Central memory CD8-positive, alpha-beta T cell (primary cell): ENCODE data around the gene BCAS4.

Experiments used
- ATAC-seq: fragments of 150-1000 bp; cut with Tn5 transposase; replicated peaks from 2 replicates; pipeline ENCODE4 v1.10.0; 2022; ENCODE audit warnings: mild to moderate bottlenecking, moderate FRiP score, moderate number of reproducible peaks; ENCODE audit not compliant: poor library complexity, severe bottlenecking; ENCODE audit errors: extremely low read depth
- DNase-seq, 2 donors: peaks; one replicate each; pipeline ENCODE4 v3.0.0; 2021; ENCODE audit warnings: low spot score in 2 of 2
- H3K27ac Mint-ChIP-seq: one replicate; pipeline ENCODE4 v1.8.0; 2022; ENCODE audit warnings: low read depth, mild to moderate bottlenecking, moderate library complexity, mixed read lengths
- H3K27me3 Mint-ChIP-seq: one replicate; pipeline ENCODE4 v1.8.0; 2022; ENCODE audit warnings: mixed read lengths
- H3K36me3 Mint-ChIP-seq: one replicate; pipeline ENCODE4 v1.8.0; 2022; ENCODE audit warnings: mild to moderate bottlenecking, moderate library complexity, mixed read lengths; ENCODE audit not compliant: insufficient read depth
- H3K4me1 Mint-ChIP-seq: one replicate; pipeline ENCODE4 v1.8.0; 2022; ENCODE audit warnings: mixed read lengths
- H3K4me3 Mint-ChIP-seq: one replicate; pipeline ENCODE4 v1.8.0; 2022; ENCODE audit warnings: mild to moderate bottlenecking, moderate library complexity, mixed read lengths
- H3K9me3 Mint-ChIP-seq: one replicate; pipeline ENCODE4 v1.8.0; 2022; ENCODE audit warnings: mixed read lengths

Gene BCAS4, protein sequence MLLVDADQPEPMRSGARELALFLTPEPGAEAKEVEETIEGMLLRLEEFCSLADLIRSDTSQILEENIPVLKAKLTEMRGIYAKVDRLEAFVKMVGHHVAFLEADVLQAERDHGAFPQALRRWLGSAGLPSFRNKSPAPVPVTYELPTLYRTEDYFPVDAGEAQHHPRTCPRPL

DNA sequence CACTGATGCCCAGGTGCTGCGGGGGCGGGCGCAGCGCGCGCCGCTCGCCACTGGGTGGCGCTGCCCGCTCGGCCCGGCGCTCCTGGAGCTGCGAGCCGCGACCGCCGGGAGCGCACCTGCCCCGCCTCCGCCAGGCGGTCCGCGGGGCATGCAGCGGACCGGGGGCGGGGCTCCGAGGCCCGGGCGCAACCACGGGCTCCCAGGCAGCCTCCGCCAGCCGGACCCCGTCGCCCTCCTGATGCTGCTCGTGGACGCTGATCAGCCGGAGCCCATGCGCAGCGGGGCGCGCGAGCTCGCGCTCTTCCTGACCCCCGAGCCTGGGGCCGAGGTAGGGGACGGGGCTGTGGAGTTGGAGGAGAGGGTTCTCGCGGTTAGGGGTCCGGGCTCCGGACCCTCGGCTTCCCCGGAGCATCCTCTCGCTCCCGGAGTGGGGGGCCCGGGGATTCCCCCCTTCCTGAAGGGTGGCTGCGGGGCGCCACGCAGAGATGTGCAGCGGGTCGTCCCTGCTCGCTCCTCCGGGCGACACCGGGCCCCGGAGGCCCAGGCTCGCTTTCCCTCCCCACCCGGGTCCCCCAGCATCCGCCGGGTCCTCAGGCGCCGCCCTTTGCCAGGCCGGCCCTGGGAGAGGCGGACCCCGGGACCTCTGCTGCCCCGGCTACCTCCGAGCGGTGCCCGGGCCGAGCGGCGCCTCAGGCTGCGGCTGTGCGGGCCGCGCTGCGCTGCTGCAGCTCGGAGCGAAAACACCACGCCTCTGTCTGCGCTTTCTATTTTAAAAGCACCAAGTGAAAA is at the start of gene BCAS4:
Gene BCAS4, plus strand, starts transcription at position 216 of the 789 bp plus-strand sequence. Its CDS starts 23 bp downstream, at position 239.
- Mint-ChIP-seq H3K9me3 (no peaks in the 10 kb centered on the region), H3K36me3 (peaks cover 4% of the 10 kb centered on the region), H3K4me3 (peak within 1 kb of the TSS; percentile 79), H3K4me1 (peaks cover 13% of the 10 kb centered on the region), H3K27me3 (no peaks in the 10 kb centered on the region), H3K27ac (no peak within 1 kb of the TSS)
- ATAC-seq: peak; percentile 85
- peak; percentile 72 to 79 for DNase-seq

DNA sequence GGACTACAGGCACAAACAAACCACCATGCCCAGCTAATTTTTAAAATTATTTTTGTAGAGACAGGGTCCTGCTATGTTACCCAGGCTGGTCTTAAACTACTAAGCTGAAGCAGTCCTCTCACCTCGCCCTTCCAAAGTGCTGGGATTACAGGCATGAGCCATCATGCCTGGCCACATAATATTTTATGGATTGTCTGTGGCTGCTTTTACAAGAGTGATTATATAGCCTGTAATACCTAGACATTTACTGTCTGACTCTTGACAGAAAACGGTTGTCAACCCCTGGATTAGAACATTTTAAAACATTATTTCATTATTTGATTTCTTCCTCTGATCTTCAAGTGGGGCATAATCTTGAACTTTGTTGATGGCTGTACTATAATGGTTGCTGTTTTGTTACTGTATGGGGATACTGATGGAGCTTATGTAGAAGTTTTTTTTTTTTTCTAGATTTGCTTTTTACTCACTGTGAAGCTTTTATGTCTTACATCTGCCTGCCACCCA is 49.2 kb upstream of the BCAS4 start:
- peaks cover 14% of the 10 kb centered on the region for H3K36me3 Mint-ChIP-seq
- H3K4me1 Mint-ChIP-seq: peaks cover 6% of the 10 kb centered on the region
- H3K4me3 Mint-ChIP-seq: no peak overlapping the region
- no peaks in the 10 kb centered on the region for H3K9me3 Mint-ChIP-seq
- peak overlapping the region; percentile 23 for H3K27ac Mint-ChIP-seq
- DNase-seq: no peak
- no peaks in the 10 kb centered on the region for H3K27me3 Mint-ChIP-seq
- ATAC-seq: no peak

DNA sequence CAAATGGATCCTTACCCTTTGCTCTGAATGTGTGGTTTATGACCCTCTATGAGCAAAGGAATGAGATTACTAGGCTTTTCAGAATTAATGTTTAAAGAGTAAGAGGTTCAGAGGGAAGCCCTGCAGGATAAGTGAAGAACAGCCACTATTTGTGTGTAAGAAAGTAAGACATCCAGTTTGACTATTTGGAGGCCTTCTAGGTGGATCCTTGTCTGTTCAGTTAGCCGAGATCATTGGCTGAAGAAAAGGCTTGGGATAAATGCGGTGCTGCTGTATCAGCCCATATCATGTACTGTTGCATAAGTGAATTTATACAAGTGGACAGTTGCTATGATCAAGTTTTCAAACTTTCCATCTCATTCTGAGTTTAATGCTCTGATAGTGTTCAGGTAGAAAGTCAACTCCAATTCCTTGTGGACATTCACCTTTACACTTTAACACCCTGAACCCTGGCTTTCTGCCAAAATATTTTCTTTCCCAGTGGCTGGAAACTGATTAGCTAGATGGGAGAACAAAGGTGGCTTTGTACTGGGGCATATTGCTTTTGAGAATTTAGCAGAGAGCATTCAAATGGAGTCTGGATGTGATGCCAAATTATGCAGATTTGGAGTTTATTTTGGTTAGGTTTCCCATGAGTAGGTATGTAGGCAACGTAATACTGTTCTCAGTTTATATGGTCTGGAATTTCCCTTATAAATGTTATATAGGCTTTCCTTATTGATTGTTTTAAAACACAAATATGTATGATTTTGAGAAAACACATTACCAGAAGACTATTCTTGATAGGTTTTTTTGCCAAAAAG is 48.5 kb upstream of the BCAS4 start:
- H3K4me1 Mint-ChIP-seq: peaks cover 6% of the 10 kb centered on the region
- peak overlapping the region; percentile 23 for H3K27ac Mint-ChIP-seq
- no peaks in the 10 kb centered on the region for H3K27me3 Mint-ChIP-seq
- H3K4me3 Mint-ChIP-seq: no peak overlapping the region
- ATAC-seq (no peak), DNase-seq (no peak)
- no peaks in the 10 kb centered on the region for H3K9me3 Mint-ChIP-seq
- H3K36me3 Mint-ChIP-seq: peaks cover 14% of the 10 kb centered on the region

- DNase-seq (no peak), ATAC-seq (no peak)
- H3K27ac Mint-ChIP-seq: no peak overlapping the region
- H3K4me3 Mint-ChIP-seq: no peak overlapping the region
- no peaks in the 10 kb centered on the region for H3K27me3 Mint-ChIP-seq
- no peaks in the 10 kb centered on the region for H3K9me3 Mint-ChIP-seq
- peaks cover 6% of the 10 kb centered on the region for H3K4me1 Mint-ChIP-seq
- H3K36me3 Mint-ChIP-seq: peaks cover 14% of the 10 kb centered on the region
Measured at GRCh38 chr20:50747275-50747674, 47.6 kb upstream of the BCAS4 start.

DNA sequence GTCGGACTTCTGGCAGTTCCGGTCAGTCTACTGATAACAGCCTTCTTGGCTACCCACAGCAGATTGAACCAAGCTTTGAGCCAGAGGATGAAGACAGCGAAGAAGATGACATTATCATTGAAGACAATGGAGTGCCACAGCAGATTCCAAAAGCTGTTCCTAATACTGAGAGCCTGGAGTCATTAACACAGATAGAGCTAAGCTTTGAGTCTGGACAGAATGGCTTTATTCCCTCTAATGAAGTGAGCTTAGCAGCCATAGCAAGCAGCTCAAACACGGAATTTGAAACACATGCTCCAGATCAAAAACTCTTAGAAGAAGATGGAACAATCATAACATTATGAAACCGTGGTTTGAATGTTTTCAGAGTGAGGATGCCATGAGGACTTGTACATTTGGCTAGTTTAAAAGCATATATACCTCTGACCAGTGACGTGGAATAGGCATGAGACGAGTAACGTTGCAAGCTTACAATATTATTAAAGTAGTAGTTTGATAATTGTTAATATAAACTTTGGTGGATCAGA is 44.7 kb upstream of the BCAS4 start:
- Mint-ChIP-seq H3K27ac (no peak overlapping the region), H3K9me3 (no peaks in the 10 kb centered on the region), H3K4me1 (peaks cover 6% of the 10 kb centered on the region), H3K36me3 (peaks cover 12% of the 10 kb centered on the region), H3K27me3 (no peaks in the 10 kb centered on the region), H3K4me3 (no peak overlapping the region)
- ATAC-seq: no peak
- DNase-seq: no peak

DNA sequence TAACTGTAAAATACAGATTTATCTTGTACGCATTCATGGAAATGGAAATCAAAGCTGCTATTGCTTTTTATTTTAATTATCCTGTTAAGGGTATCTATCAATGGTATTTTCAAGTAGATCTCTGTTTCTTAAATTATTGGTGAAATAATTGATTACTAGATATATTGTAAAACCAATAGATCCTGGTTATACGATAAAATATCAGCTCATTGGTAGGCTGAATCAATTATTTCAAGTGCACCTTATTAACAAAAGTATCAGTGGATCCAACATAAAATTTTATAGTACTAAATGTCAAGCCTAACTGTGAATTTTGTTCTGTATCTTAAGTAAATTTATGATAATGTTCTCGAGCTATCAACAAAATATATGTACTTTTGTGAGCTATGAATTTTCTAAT is 41.7 kb upstream of the BCAS4 start:
- H3K4me3 Mint-ChIP-seq: no peak overlapping the region
- no peak overlapping the region for H3K27ac Mint-ChIP-seq
- no peaks in the 10 kb centered on the region for H3K27me3 Mint-ChIP-seq
- no peak for DNase-seq
- H3K36me3 Mint-ChIP-seq: peaks cover 5% of the 10 kb centered on the region
- no peak for ATAC-seq
- H3K4me1 Mint-ChIP-seq: no peaks in the 10 kb centered on the region
- H3K9me3 Mint-ChIP-seq: no peaks in the 10 kb centered on the region

DNA sequence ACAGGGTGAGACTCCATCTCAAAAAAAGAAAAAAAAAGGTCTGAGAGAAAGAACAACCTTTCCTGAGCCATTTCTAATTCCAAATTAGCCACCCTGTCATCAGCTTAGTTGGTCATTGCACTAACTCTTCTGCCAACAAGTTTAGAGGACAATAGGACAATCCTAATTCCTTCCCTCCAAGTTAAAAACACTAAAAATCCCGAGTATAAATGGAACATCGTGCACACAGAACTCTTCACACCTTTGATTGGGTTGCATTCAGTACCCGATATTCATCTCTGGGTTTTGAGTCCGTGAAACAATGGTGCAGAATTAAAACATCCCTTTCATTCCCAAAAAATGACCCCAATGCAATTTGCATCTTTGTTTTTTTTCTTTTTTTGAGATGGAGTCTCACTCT is 40.4 kb upstream of the BCAS4 start:
- Mint-ChIP-seq H3K27ac (no peak overlapping the region), H3K4me1 (no peaks in the 10 kb centered on the region), H3K36me3 (peaks cover 3% of the 10 kb centered on the region), H3K27me3 (no peaks in the 10 kb centered on the region), H3K9me3 (no peaks in the 10 kb centered on the region), H3K4me3 (no peak overlapping the region)
- ATAC-seq (no peak), DNase-seq (no peak)

DNA sequence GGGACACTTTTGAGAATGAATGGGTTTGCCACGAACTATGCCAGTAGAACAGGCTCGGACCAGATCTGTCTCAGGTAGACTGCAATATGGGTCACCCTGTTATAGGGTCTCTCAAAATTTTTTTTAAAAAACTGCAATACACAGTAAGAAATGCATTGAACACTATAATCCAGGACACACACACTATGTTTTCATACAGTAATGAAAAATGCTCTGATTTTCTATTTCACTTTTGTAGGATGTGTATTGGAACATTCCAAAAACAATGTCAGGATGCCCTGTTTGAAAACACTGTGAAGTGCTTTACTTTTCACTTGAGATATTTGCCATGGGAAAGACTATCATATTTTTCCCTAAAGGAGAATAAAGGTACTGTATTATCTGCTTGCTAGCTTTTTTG is 38.4 kb upstream of the BCAS4 start:
- H3K27ac Mint-ChIP-seq: no peak overlapping the region
- H3K9me3 Mint-ChIP-seq: no peaks in the 10 kb centered on the region
- H3K4me3 Mint-ChIP-seq: no peak overlapping the region
- H3K36me3 Mint-ChIP-seq: no peaks in the 10 kb centered on the region
- DNase-seq (no peak), ATAC-seq (no peak)
- H3K27me3 Mint-ChIP-seq: no peaks in the 10 kb centered on the region
- H3K4me1 Mint-ChIP-seq: no peaks in the 10 kb centered on the region

- Mint-ChIP-seq H3K9me3 (no peaks in the 10 kb centered on the region), H3K27ac (no peak overlapping the region), H3K4me3 (no peak overlapping the region), H3K4me1 (no peaks in the 10 kb centered on the region), H3K36me3 (no peaks in the 10 kb centered on the region), H3K27me3 (peaks cover 4% of the 10 kb centered on the region)
- DNase-seq (no peak), ATAC-seq (no peak)
Measured at GRCh38 chr20:50758469-50758868, 36.4 kb upstream of the BCAS4 start.

- H3K27ac Mint-ChIP-seq: no peak overlapping the region
- H3K9me3 Mint-ChIP-seq: no peaks in the 10 kb centered on the region
Measured at GRCh38 chr20:50758992-50759391, 35.9 kb upstream of the BCAS4 start.

DNA sequence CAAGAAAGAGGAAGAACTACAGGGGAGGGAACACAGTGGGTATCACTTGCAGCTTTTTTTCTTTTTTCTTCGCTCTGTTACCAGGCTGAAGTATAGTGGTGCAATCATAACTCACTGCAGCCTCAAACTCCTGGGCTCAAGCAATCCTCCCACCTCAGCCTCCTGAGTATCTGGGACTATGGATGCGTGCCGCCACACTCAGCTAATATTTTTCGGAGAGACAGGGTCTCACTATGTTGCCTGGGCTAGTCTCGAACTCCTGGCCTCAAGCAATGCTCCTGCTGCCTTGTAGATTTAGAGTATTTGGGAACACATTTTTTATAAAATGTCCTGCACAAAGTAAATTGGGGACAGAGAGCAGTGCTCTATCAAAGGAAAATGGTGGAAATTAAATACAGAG is 35.2 kb upstream of the BCAS4 start:
- peaks cover 10% of the 10 kb centered on the region for H3K27me3 Mint-ChIP-seq
- no peak for ATAC-seq
- no peaks in the 10 kb centered on the region for H3K36me3 Mint-ChIP-seq
- no peak overlapping the region for H3K27ac Mint-ChIP-seq
- no peak overlapping the region for H3K4me3 Mint-ChIP-seq
- no peak for DNase-seq
- H3K9me3 Mint-ChIP-seq: no peaks in the 10 kb centered on the region
- no peaks in the 10 kb centered on the region for H3K4me1 Mint-ChIP-seq

More at GRCh38 chr20:50758992-50759391, 35.9 kb upstream of the BCAS4 start:
- ATAC-seq (no peak), DNase-seq (no peak)
- no peaks in the 10 kb centered on the region for H3K4me1 Mint-ChIP-seq
- peaks cover 9% of the 10 kb centered on the region for H3K27me3 Mint-ChIP-seq
- H3K36me3 Mint-ChIP-seq: no peaks in the 10 kb centered on the region
- no peak overlapping the region for H3K4me3 Mint-ChIP-seq

GRCh38 chr20:50762045-50762422 is 32.8 kb upstream of the BCAS4 start:
- Mint-ChIP-seq H3K27ac (no peak overlapping the region), H3K27me3 (peaks cover 19% of the 10 kb centered on the region), H3K36me3 (no peaks in the 10 kb centered on the region), H3K9me3 (no peaks in the 10 kb centered on the region), H3K4me3 (no peak overlapping the region), H3K4me1 (no peaks in the 10 kb centered on the region)
- ATAC-seq (no peak), DNase-seq (no peak)
